Measurements from ENCODE around the gene DNAH2.

DNAH2 gene

GRCh38 chr17:7711051-7711755, 6.3 kb upstream of the DNAH2 start:
- Histone ChIP-seq H3K9me3 (ENCODE audit: control insufficient read depth, insufficient read depth, low read length) (no peaks in the 10 kb centered on the region), H3K4me3 (ENCODE audit: low read length) (no peak overlapping the region), H3K36me3 (ENCODE audit: control insufficient read depth, insufficient read depth, low read length) (no peaks in the 10 kb centered on the region), H3K27me3 (ENCODE audit: control insufficient read depth, insufficient read depth, low read length) (no peaks in the 10 kb centered on the region), H3K27ac (ENCODE audit: low read length) (no peak overlapping the region), H3K4me1 (ENCODE audit: control insufficient read depth, insufficient read depth, low read length) (peaks cover 7% of the 10 kb centered on the region)
- no peak for DNase-seq (ENCODE audit: low read depth, low spot score)
- WGBS (ENCODE audit: insufficient coverage, insufficient read length): no CpG with 5 or more reads among the region's 7 CpGs

GRCh38 chr17:7712111-7712771, 5.3 kb upstream of the DNAH2 start:
- no peak overlapping the region for H3K4me3 ChIP-seq (ENCODE audit: low read length)
- H3K9me3 ChIP-seq (ENCODE audit: control insufficient read depth, insufficient read depth, low read length): no peaks in the 10 kb centered on the region
- no peaks in the 10 kb centered on the region for H3K36me3 ChIP-seq (ENCODE audit: control insufficient read depth, insufficient read depth, low read length)
- DNase-seq (ENCODE audit: low read depth, low spot score): no peak
- no peak overlapping the region for H3K27ac ChIP-seq (ENCODE audit: low read length)
- no CpG with 5 or more reads among the region's 19 CpGs for WGBS (ENCODE audit: insufficient coverage, insufficient read length)
- H3K27me3 ChIP-seq (ENCODE audit: control insufficient read depth, insufficient read depth, low read length): no peaks in the 10 kb centered on the region
- H3K4me1 ChIP-seq (ENCODE audit: control insufficient read depth, insufficient read depth, low read length): peaks cover 11% of the 10 kb centered on the region

- WGBS (ENCODE audit: insufficient coverage, insufficient read length): no CpG with 5 or more reads among the region's 9 CpGs
- Histone ChIP-seq H3K27ac (ENCODE audit: low read length) (no peak overlapping the region), H3K27me3 (ENCODE audit: control insufficient read depth, insufficient read depth, low read length) (no peaks in the 10 kb centered on the region; the same call in 1 of the 2 replicates), H3K4me1 (ENCODE audit: control insufficient read depth, insufficient read depth, low read length) (peaks cover 11% of the 10 kb centered on the region), H3K4me3 (ENCODE audit: low read length) (no peak overlapping the region), H3K36me3 (ENCODE audit: control insufficient read depth, insufficient read depth, low read length) (no peaks in the 10 kb centered on the region), H3K9me3 (ENCODE audit: control insufficient read depth, insufficient read depth, low read length) (no peaks in the 10 kb centered on the region)
- no peak for DNase-seq (ENCODE audit: low read depth, low spot score)
Observed at GRCh38 chr17:7713782-7714181, 3.8 kb upstream of the DNAH2 start.

GRCh38 chr17:7714721-7715594, 2.6 kb upstream of the DNAH2 start:
- WGBS (ENCODE audit: insufficient coverage, insufficient read length): no CpG with 5 or more reads among the region's 10 CpGs
- Histone ChIP-seq H3K4me3 (ENCODE audit: low read length) (no peak overlapping the region), H3K36me3 (ENCODE audit: control insufficient read depth, insufficient read depth, low read length) (no peaks in the 10 kb centered on the region), H3K27ac (ENCODE audit: low read length) (no peak overlapping the region), H3K9me3 (ENCODE audit: control insufficient read depth, insufficient read depth, low read length) (no peaks in the 10 kb centered on the region), H3K4me1 (ENCODE audit: control insufficient read depth, insufficient read depth, low read length) (peaks cover 11% of the 10 kb centered on the region), H3K27me3 (ENCODE audit: control insufficient read depth, insufficient read depth, low read length) (no peaks in the 10 kb centered on the region; the same call in 1 of the 2 replicates)
- DNase-seq (ENCODE audit: low read depth, low spot score): no peak

- no peak for DNase-seq (ENCODE audit: low read depth, low spot score)
- WGBS (ENCODE audit: insufficient coverage, insufficient read length): no CpG with 5 or more reads among the region's 20 CpGs
- H3K4me3 ChIP-seq (ENCODE audit: low read length): peak overlapping the region; percentile 7; the same call in 1 of the 2 replicates
- H3K36me3 ChIP-seq (ENCODE audit: control insufficient read depth, insufficient read depth, low read length): no peaks in the 10 kb centered on the region
- peaks cover 11% of the 10 kb centered on the region for H3K4me1 ChIP-seq (ENCODE audit: control insufficient read depth, insufficient read depth, low read length)
- no peaks in the 10 kb centered on the region; the same call in 1 of the 2 replicates for H3K27me3 ChIP-seq (ENCODE audit: control insufficient read depth, insufficient read depth, low read length)
- no peaks in the 10 kb centered on the region for H3K9me3 ChIP-seq (ENCODE audit: control insufficient read depth, insufficient read depth, low read length)
- H3K27ac ChIP-seq (ENCODE audit: low read length): no peak overlapping the region
Observed at GRCh38 chr17:7715936-7716886, 1.3 kb upstream of the DNAH2 start.

- DNase-seq (ENCODE audit: low read depth, low spot score): no peak
- no peak overlapping the region for H3K27ac ChIP-seq (ENCODE audit: low read length)
- no CpG with 5 or more reads among the region's 16 CpGs for WGBS (ENCODE audit: insufficient coverage, insufficient read length)
- H3K4me3 ChIP-seq (ENCODE audit: low read length): peak overlapping the region; percentile 75; the same call in 1 of the 2 replicates
- H3K4me1 ChIP-seq (ENCODE audit: control insufficient read depth, insufficient read depth, low read length): peaks cover 5% of the 10 kb centered on the region
- no peaks in the 10 kb centered on the region for H3K9me3 ChIP-seq (ENCODE audit: control insufficient read depth, insufficient read depth, low read length)
- no peaks in the 10 kb centered on the region; the same call in 1 of the 2 replicates for H3K27me3 ChIP-seq (ENCODE audit: control insufficient read depth, insufficient read depth, low read length)
- H3K36me3 ChIP-seq (ENCODE audit: control insufficient read depth, insufficient read depth, low read length): no peaks in the 10 kb centered on the region
Observed at GRCh38 chr17:7717756-7718350, 309 bp downstream of the DNAH2 start.

GRCh38 chr17:7719661-7720060, 2.1 kb downstream of the DNAH2 start:
- no CpG with 5 or more reads among the region's 9 CpGs for WGBS (ENCODE audit: insufficient coverage, insufficient read length)
- no peak for DNase-seq (ENCODE audit: low read depth, low spot score)
- no peaks in the 10 kb centered on the region for H3K9me3 ChIP-seq (ENCODE audit: control insufficient read depth, insufficient read depth, low read length)
- H3K4me1 ChIP-seq (ENCODE audit: control insufficient read depth, insufficient read depth, low read length): peaks cover 5% of the 10 kb centered on the region
- H3K36me3 ChIP-seq (ENCODE audit: control insufficient read depth, insufficient read depth, low read length): no peaks in the 10 kb centered on the region
- no peaks in the 10 kb centered on the region; the same call in 1 of the 2 replicates for H3K27me3 ChIP-seq (ENCODE audit: control insufficient read depth, insufficient read depth, low read length)
- H3K4me3 ChIP-seq (ENCODE audit: low read length): no peak overlapping the region
- H3K27ac ChIP-seq (ENCODE audit: low read length): no peak overlapping the region

- DNase-seq (ENCODE audit: low read depth, low spot score): no peak
- Histone ChIP-seq H3K27ac (ENCODE audit: low read length) (no peak overlapping the region), H3K4me1 (ENCODE audit: control insufficient read depth, insufficient read depth, low read length) (peaks cover 5% of the 10 kb centered on the region), H3K27me3 (ENCODE audit: control insufficient read depth, insufficient read depth, low read length) (no peaks in the 10 kb centered on the region; the same call in 1 of the 2 replicates), H3K4me3 (ENCODE audit: low read length) (no peak overlapping the region), H3K36me3 (ENCODE audit: control insufficient read depth, insufficient read depth, low read length) (no peaks in the 10 kb centered on the region), H3K9me3 (ENCODE audit: control insufficient read depth, insufficient read depth, low read length) (no peaks in the 10 kb centered on the region)
- no CpG with 5 or more reads among the region's 4 CpGs for WGBS (ENCODE audit: insufficient coverage, insufficient read length)
Observed at GRCh38 chr17:7720125-7720524, 2.6 kb downstream of the DNAH2 start.

- H3K4me1 ChIP-seq (ENCODE audit: control insufficient read depth, insufficient read depth, low read length): no peaks in the 10 kb centered on the region; the same call in 1 of the 2 replicates
- H3K27ac ChIP-seq (ENCODE audit: low read length): no peak overlapping the region
- no CpG with 5 or more reads among the region's 2 CpGs for WGBS (ENCODE audit: insufficient coverage, insufficient read length)
- no peaks in the 10 kb centered on the region; the same call in 1 of the 2 replicates for H3K27me3 ChIP-seq (ENCODE audit: control insufficient read depth, insufficient read depth, low read length)
- H3K9me3 ChIP-seq (ENCODE audit: control insufficient read depth, insufficient read depth, low read length): no peaks in the 10 kb centered on the region
- H3K36me3 ChIP-seq (ENCODE audit: control insufficient read depth, insufficient read depth, low read length): no peaks in the 10 kb centered on the region
- no peak overlapping the region for H3K4me3 ChIP-seq (ENCODE audit: low read length)
- DNase-seq (ENCODE audit: low read depth, low spot score): no peak
Observed at GRCh38 chr17:7721612-7722011, 4.1 kb downstream of the DNAH2 start.

Measured in iPS DF 6.9 (cell line).